IPS-11a (cell line): ENCODE results near the gene SLC46A2.

Experiments used
- H3K4me3 ChIP-seq: one replicate; pipeline ENCODE4 v1.5.1; 2013; ENCODE audit warnings: low read depth, low read length, control low read depth

The SLC46A2 gene

GRCh38 chr9:112890106-112891081 is at the start of gene SLC46A2:
TSS of gene SLC46A2 (minus strand) at chr9:112890876. CDS start at chr9:112890681, 195 bp downstream.
- H3K4me3 ChIP-seq: peak within 1 kb of the TSS; percentile 47

- no peak overlapping the region for H3K4me3 ChIP-seq
These were observed 48.7 kb upstream of the SLC46A2 start for GRCh38 chr9:112939418-112939817.

GRCh38 chr9:112933696-112934095 is 43.0 kb upstream of the SLC46A2 start:
- H3K4me3 ChIP-seq: no peak overlapping the region

GRCh38 chr9:112925058-112925641 is 34.5 kb upstream of the SLC46A2 start:
- H3K4me3 ChIP-seq: no peak overlapping the region

GRCh38 chr9:112921549-112921948 is 30.9 kb upstream of the SLC46A2 start:
- no peak overlapping the region for H3K4me3 ChIP-seq

- no peak overlapping the region for H3K4me3 ChIP-seq
These were observed 27.3 kb upstream of the SLC46A2 start for GRCh38 chr9:112917987-112918362.

GRCh38 chr9:112917047-112917986 is 26.6 kb upstream of the SLC46A2 start:
- no peak overlapping the region for H3K4me3 ChIP-seq

- H3K4me3 ChIP-seq: no peak overlapping the region
These were observed 23.8 kb upstream of the SLC46A2 start for GRCh38 chr9:112914524-112914923.

GRCh38 chr9:112913326-112913725 is 22.6 kb upstream of the SLC46A2 start:
- no peak overlapping the region for H3K4me3 ChIP-seq

GRCh38 chr9:112912636-112913035 is 22.0 kb upstream of the SLC46A2 start:
- H3K4me3 ChIP-seq: no peak overlapping the region

- no peak overlapping the region for H3K4me3 ChIP-seq
These were observed 21.1 kb upstream of the SLC46A2 start for GRCh38 chr9:112911736-112912135.

- no peak overlapping the region for H3K4me3 ChIP-seq
These were observed 14.4 kb upstream of the SLC46A2 start for GRCh38 chr9:112905084-112905483.

GRCh38 chr9:112900901-112901300 is 10.2 kb upstream of the SLC46A2 start:
- no peak overlapping the region for H3K4me3 ChIP-seq

GRCh38 chr9:112900488-112900887 is 9.8 kb upstream of the SLC46A2 start:
- H3K4me3 ChIP-seq: no peak overlapping the region

- H3K4me3 ChIP-seq: no peak overlapping the region
These were observed 8.2 kb upstream of the SLC46A2 start for GRCh38 chr9:112898872-112899311.

- no peak overlapping the region for H3K4me3 ChIP-seq
These were observed 5.5 kb upstream of the SLC46A2 start for GRCh38 chr9:112896131-112896530.

GRCh38 chr9:112894699-112895098 is 4.0 kb upstream of the SLC46A2 start:
- no peak overlapping the region for H3K4me3 ChIP-seq

GRCh38 chr9:112894041-112894440 is 3.4 kb upstream of the SLC46A2 start:
- H3K4me3 ChIP-seq: no peak overlapping the region

GRCh38 chr9:112892981-112893380 is 2.3 kb upstream of the SLC46A2 start:
- H3K4me3 ChIP-seq: no peak overlapping the region

GRCh38 chr9:112891521-112891920 is 845 bp upstream of the SLC46A2 start:
- no peak overlapping the region for H3K4me3 ChIP-seq

- no peak overlapping the region for H3K4me3 ChIP-seq
These were observed 3.3 kb downstream of the SLC46A2 start for GRCh38 chr9:112887381-112887780.
